Heart left ventricle (tissue), 16 donors: ENCODE measurements around the gene ADORA3. TPM values are rescaled to one million over a fixed set of nuclear protein-coding genes. Genes with fewer than 3 reads are reported as not detected.

Experiments
- ATAC-seq, 4 donors: fragments of 200-7000 bp; cut with Tn5 transposase; one replicate each; pipeline ENCODE4 v1.9.1; 2020 to 2022; ENCODE audit warnings: moderate library complexity in 4 of 4, mild to moderate bottlenecking in 3 of 4, moderate number of reproducible peaks in 1 of 4
- DNase-seq, 5 donors: peaks; one replicate each; pipeline ENCODE4 v3.0.0-alpha.2; 2020
- H3K27ac ChIP-seq, 12 donors: fragments of 200-600 bp; sonication (generic) in 4 of 12; one replicate each; pipeline versions ENCODE4 v1.5.0 to v1.8.0; 2016 to 2022; ENCODE audit warnings: mild to moderate bottlenecking in 2 of 12
- H3K27me3 ChIP-seq, 9 donors: fragments of 200-600 bp; sonication (generic) in 2 of 9; one replicate each; pipeline versions ENCODE4 v1.5.1 to v1.8.0; 2016 to 2022; ENCODE audit warnings: mild to moderate bottlenecking in 3 of 9
- H3K36me3 ChIP-seq, 9 donors: fragments of 200-600 bp; sonication (generic) in 2 of 9; one replicate each; pipeline versions ENCODE4 v1.5.0 to v1.8.0; 2018 to 2022; ENCODE audit warnings: mild to moderate bottlenecking in 2 of 9
- H3K4me1 ChIP-seq, 12 donors: fragments of 200-600 bp; sonication (generic) in 4 of 12; one replicate each; pipeline versions ENCODE4 v1.5.0 to v1.8.0; 2016 to 2022; ENCODE audit warnings: mild to moderate bottlenecking in 3 of 12
- H3K4me3 ChIP-seq, 12 donors: fragments of 200-600 bp; sonication (generic) in 4 of 12; one replicate each; pipeline versions ENCODE4 v1.5.0 to v1.8.0; 2017 to 2022; ENCODE audit warnings: mild to moderate bottlenecking in 9 of 12, moderate library complexity in 4 of 12
- H3K9me3 ChIP-seq, 12 donors: fragments of 200-600 bp; sonication (generic) in 4 of 12; one replicate each; pipeline versions ENCODE4 v1.5.0 to v1.8.0; 2016 to 2022; ENCODE audit warnings: mild to moderate bottlenecking in 1 of 12
- CTCF ChIP-seq, 12 donors: fragments of 200-600 bp; sonication (generic) in 4 of 12; IDR thresholded peaks; one replicate each; pipeline versions ENCODE4 v1.5.0 to v1.8.0; 2018 to 2022; ENCODE audit warnings: antibody characterized with exemption in 12 of 12, mild to moderate bottlenecking in 5 of 12
- POLR2A ChIP-seq, 2 donors: fragments of 450-650 bp; IDR thresholded peaks; one replicate each; pipeline ENCODE4 v1.6.1; 2017; ENCODE audit warnings: antibody characterized with exemption in 2 of 2, mild to moderate bottlenecking in 2 of 2, moderate library complexity in 2 of 2
- WGBS, 4 donors: extraction: QIAGEN DNeasy Blood & Tissue Kit in 2 of 4; methylation state at CpG; one replicate each; pipeline versions ENCODE4 v1.1.5 to v1.1.7; 2013 to 2018; 5-methylcytosine and 5-hydroxymethylcytosine counted together
- intact Hi-C, 10 donors: fragments of 100-400 bp; cut with DNase I; formaldehyde crosslinking; loops; one replicate each; pipeline versions ENCODE4 v1.11.1 to v1.14.2; 2022
- polyA plus RNA-seq, 2 donors: library from polyadenylated mRNA; stranded (reverse); fragments of 200-250 nt; gene quantifications; one replicate each; pipeline ENCODE4 v1.2.3, GENCODE V29; 2013
- total RNA-seq, 9 donors: library from RNA; depleted of rRNA in 2 of 9; stranded (reverse); fragments of >200 nt in 2 of 9; fragmentation: NEBNext Ultra II Directional in 3 of 9; extraction: Animal tissue kit (Norgen Biotek cat#: 25700) in 3 of 9; gene quantifications; one replicate each; pipeline versions ENCODE4 v1.1.0 to v1.2.4, GENCODE V29; 2016 to 2023
- donor health status: ischemic (EF 13 %, LVEDD 7.1; RV severe dilation, severe dysfunction).
- donor health status: healthy with polysubstance abuse.
- donor health status: DM: no; HTN: yes; CAD: no.
- donor health status: DM: no; HTN: no; CAD: no.
- donor health status: ischemic (EF 25% LVEDD 6.9; RV normal size, moderate dysfunction).
- donor health status: ischemic (EF 25% LVEDD 5.7; RV mildly dilated, moderate dysfunction).
- donor health status: healthy.
- donor health status: DM: yes; HTN: yes; CAD: no.
- donor health status: ischemic (EF 35%, LVEDD 5.7; RV mildly dilated, moderate dysfunction).
- donor health status: nonischemic (EF 11% LVEDD 7.7; RV severe dilation, severe dysfunction).
- donor health status: DM: yes; HTN: yes; CAD: no.
- donor health status: PGD.
- donor health status: ischemic (EF 29% LVEDD 5.4; RV normal size, mild dysfunction).
- donor health status: nonischemic (EF 23%, LVEDD 6.1; RV moderate dilation, normal function).

Gene ADORA3
- total and polyA plus RNA-seq, 11 donors: 0.12 to 6.2 (median 1.5) TPM

GRCh38 chr1:111476214-111476613, 27.2 kb downstream of the ADORA3 start:
- intact Hi-C loops: no loop called here
- peak overlapping the region in 1 of 12 donors; percentile 58 for H3K4me3 ChIP-seq
- H3K4me1 ChIP-seq: peaks cover 0 to 92% (median 37%) of the 10 kb centered on the region in 12 donors
- peaks cover 0 to 18% (median 8%) of the 10 kb centered on the region in 9 donors for H3K36me3 ChIP-seq
- H3K27me3 ChIP-seq: no peaks in the 10 kb centered on the region
- H3K9me3 ChIP-seq: no peaks in the 10 kb centered on the region
- ATAC-seq (no peak), DNase-seq (no peak)
- H3K27ac ChIP-seq: peak overlapping the region in 11 of 12 donors; percentile 1 to 95 (median 22)
- no peak for TF ChIP-seq POLR2A (IDR thresholded peaks at IDR 0.05)
- no peak for TF ChIP-seq CTCF (IDR thresholded peaks at IDR 0.05)

- H3K4me3 ChIP-seq: peak overlapping the region in 1 of 12 donors; percentile 58
- 69 to 86% (median 78%) methylated on average over 5 of the region's 5 CpGs for WGBS, 4 donors
- H3K36me3 ChIP-seq: peaks cover 0 to 23% (median 8%) of the 10 kb centered on the region in 9 donors
- peaks cover 0 to 92% (median 37%) of the 10 kb centered on the region in 12 donors for H3K4me1 ChIP-seq
- intact Hi-C loops: no loop called here
- TF ChIP-seq POLR2A (IDR thresholded peaks at IDR 0.05) (no peak), CTCF (IDR thresholded peaks at IDR 0.05) (no peak)
- no peaks in the 10 kb centered on the region for H3K27me3 ChIP-seq
- ATAC-seq: no peak
- DNase-seq: no peak
- peak overlapping the region in 10 of 12 donors; percentile 1 to 95 (median 40) for H3K27ac ChIP-seq
- H3K9me3 ChIP-seq: no peaks in the 10 kb centered on the region
Measured at GRCh38 chr1:111475701-111476100, 27.7 kb downstream of the ADORA3 start.

GRCh38 chr1:111474521-111474920, 28.9 kb downstream of the ADORA3 start:
- Histone ChIP-seq H3K36me3 (peaks cover 0 to 35% (median 16%) of the 10 kb centered on the region in 9 donors), H3K9me3 (no peaks in the 10 kb centered on the region), H3K27ac (peak overlapping the region; percentile 45 to 95 (median 68)), H3K4me1 (peaks cover 0 to 100% (median 37%) of the 10 kb centered on the region in 12 donors), H3K27me3 (no peaks in the 10 kb centered on the region), H3K4me3 (peak overlapping the region in 10 of 12 donors; percentile 7 to 58 (median 31))
- ATAC-seq (peak in 1 of 4 donors; percentile 25), DNase-seq (no peak)
- 19 to 25% (median 20%) methylated on average over 4 of the region's 4 CpGs for WGBS, 4 donors
- TF ChIP-seq POLR2A (IDR thresholded peaks at IDR 0.05): no peak
- no peak for TF ChIP-seq CTCF (IDR thresholded peaks at IDR 0.05)
- intact Hi-C loops: no loop called here

- Histone ChIP-seq H3K4me3 (peak overlapping the region in 10 of 12 donors; percentile 7 to 58 (median 31)), H3K36me3 (peaks cover 0 to 39% (median 20%) of the 10 kb centered on the region in 9 donors), H3K27me3 (no peaks in the 10 kb centered on the region), H3K4me1 (peaks cover 0 to 99% (median 37%) of the 10 kb centered on the region in 12 donors), H3K9me3 (no peaks in the 10 kb centered on the region), H3K27ac (peak overlapping the region; percentile 45 to 95 (median 68))
- intact Hi-C loops: no loop called here
- TF ChIP-seq POLR2A (IDR thresholded peaks at IDR 0.05) (no peak), CTCF (IDR thresholded peaks at IDR 0.05) (no peak)
- DNase-seq (no peak), ATAC-seq (peak in 2 of 4 donors; percentile 45 to 54)
- 15 to 23% (median 17%) methylated on average over 5 of the region's 5 CpGs for WGBS, 4 donors
Measured at GRCh38 chr1:111474106-111474505, 29.3 kb downstream of the ADORA3 start.
